Measurements from ENCODE around the gene LRCH1. TPM values are rescaled to one million over a fixed set of nuclear protein-coding genes. Genes with fewer than 3 reads are reported as not detected.
A peak's percentile ranks its signal among the peaks of the same experiment; 100 is the strongest.

Gene LRCH1
- polyA plus RNA-seq, 1 of the 3 experiments (the other 2 are of a cell fraction): 5.5 TPM

DNA sequence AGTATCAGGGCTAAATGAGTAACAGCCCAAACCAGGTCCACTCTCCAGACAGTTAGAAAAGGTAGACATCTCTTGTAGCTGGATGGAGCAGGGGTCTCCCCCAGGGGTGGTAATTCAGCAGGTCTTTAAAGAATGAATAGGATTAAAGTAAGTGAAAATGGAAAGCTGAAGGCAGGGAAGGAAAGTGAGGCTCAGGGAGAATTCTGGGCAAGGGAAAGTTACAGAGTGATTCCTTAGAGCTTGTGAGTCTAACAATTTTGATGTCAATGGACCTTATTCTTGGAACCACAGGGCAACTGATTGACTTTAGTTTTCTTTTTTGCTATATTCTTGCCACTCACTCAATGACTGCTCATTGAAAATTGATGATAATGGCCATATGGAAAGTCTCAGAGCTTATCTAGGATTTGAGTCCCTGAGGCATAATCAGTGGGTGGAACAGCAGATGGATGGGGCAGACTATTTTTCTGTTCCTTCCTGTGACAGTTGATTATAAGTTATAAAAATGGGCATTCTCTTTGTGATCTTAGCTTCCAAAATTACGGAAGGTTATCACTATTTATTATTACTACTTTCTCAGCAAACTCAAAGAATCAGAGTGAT, 76.9 kb downstream of the LRCH1 start:
- no peaks in the 10 kb centered on the region for H4K20me1 ChIP-seq (ENCODE audit: insufficient read depth)
- H3K4me2 ChIP-seq: peak overlapping the region; percentile 16; the same call in 1 of the 2 replicates
- peak overlapping the region; percentile 35 to 99; a peak in 3 of 4 replicates for H3K27ac ChIP-seq (ENCODE audit: low read depth in 2 of 2, low read length in 1 of 2)
- no peaks in the 10 kb centered on the region for H3F3A ChIP-seq (replicated peaks; ENCODE audit: insufficient read depth)
- whole genome bisulfite sequencing (ENCODE audit: low lambda C conversion rate): 59% methylated on average over 1 of the region's 1 CpG
- no peak overlapping the region for H3K9ac ChIP-seq
- no peaks in the 10 kb centered on the region for H3K27me3 ChIP-seq (ENCODE audit: insufficient read depth)
- POLR2A ChIA-PET: no interaction called here
- H3K9me2 ChIP-seq: no peaks in the 10 kb centered on the region
- H3K4me3 ChIP-seq (ENCODE audit: low read depth in 2 of 2, low read length in 1 of 2): no peak overlapping the region
- CTCF ChIA-PET: interaction anchor here (1.1 to 2.8 kb wide), 5 partner anchors 11 to 91 kb away, joined by 3 to 13 read pairs (median 4); partner anchors contain the start of gene LRCH1
- no peaks in the 10 kb centered on the region for H3K9me3 ChIP-seq
- H3K4me1 ChIP-seq (ENCODE audit: control insufficient read depth in 1 of 2, insufficient read depth in 2 of 2, low read depth in 1 of 2, low read length in 1 of 2): peaks cover 30 to 36% of the 10 kb centered on the region in 2 experiments; a peak in 3 of 4 replicates
- H2AFZ ChIP-seq (ENCODE audit: low read depth): no peak overlapping the region
- peak; percentile 49 for DNase-seq
- H3K79me2 ChIP-seq (ENCODE audit: insufficient read depth): peaks cover 75% of the 10 kb centered on the region
- H3K36me3 ChIP-seq (replicated peaks in 1 of 2; ENCODE audit: control insufficient read depth in 1 of 2, insufficient read depth in 2 of 2, low read length in 1 of 2): no peaks in the 10 kb centered on the region
- no peak for TF ChIP-seq MXI1 (IDR thresholded peaks at IDR 0.05; ENCODE audit: low read depth, low read length)
- TF ChIP-seq SIN3A (IDR thresholded peaks at IDR 0.05; ENCODE audit: borderline replicate concordance, low read depth, low read length): no peak
- TF ChIP-seq, protein P1, sequence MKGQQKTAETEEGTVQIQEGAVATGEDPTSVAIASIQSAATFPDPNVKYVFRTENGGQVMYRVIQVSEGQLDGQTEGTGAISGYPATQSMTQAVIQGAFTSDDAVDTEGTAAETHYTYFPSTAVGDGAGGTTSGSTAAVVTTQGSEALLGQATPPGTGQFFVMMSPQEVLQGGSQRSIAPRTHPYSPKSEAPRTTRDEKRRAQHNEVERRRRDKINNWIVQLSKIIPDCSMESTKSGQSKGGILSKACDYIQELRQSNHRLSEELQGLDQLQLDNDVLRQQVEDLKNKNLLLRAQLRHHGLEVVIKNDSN (IDR thresholded peaks at IDR 0.05; ENCODE audit: borderline replicate concordance, low read depth): no peak
- TF ChIP-seq ELF1 (IDR thresholded peaks at IDR 0.05): no peak
- no peak for TF ChIP-seq ZBTB33 (IDR thresholded peaks at IDR 0.05; ENCODE audit: borderline replicate concordance, low read depth)
- TF ChIP-seq RAD21 (IDR thresholded peaks at IDR 0.05; ENCODE audit: low read length): peak; percentile 31; the same call in 1 of the 2 replicates
- TF ChIP-seq NFIC (IDR thresholded peaks at IDR 0.05; ENCODE audit: borderline replicate concordance): no peak
- no peak for TF ChIP-seq YY1 (IDR thresholded peaks at IDR 0.05; ENCODE audit: low read depth)
- TF ChIP-seq IRF3 (IDR thresholded peaks at IDR 0.05; ENCODE audit: low read depth, low read length): no peak
- peak in 1 of 2 experiments; percentile 95; a peak in 2 of 4 replicates for TF ChIP-seq EP300 (IDR thresholded peaks at IDR 0.05; ENCODE audit: borderline replicate concordance in 1 of 2, low read depth in 1 of 2, low read length in 1 of 2)
- TF ChIP-seq REST (IDR thresholded peaks at IDR 0.05; ENCODE audit: low read depth, low read length): no peak
- TF ChIP-seq FOXJ3 (CRISPR knock-in tag; IDR thresholded peaks at IDR 0.05): peak; percentile 93
- TF ChIP-seq EZH2phosphoT487 (IDR thresholded peaks at IDR 0.05; ENCODE audit: borderline replicate concordance, low read depth): no peak
- TF ChIP-seq RXRA (IDR thresholded peaks at IDR 0.05; ENCODE audit: borderline replicate concordance, low read depth): no peak
- no peak for TF ChIP-seq TEAD4 (IDR thresholded peaks at IDR 0.05; ENCODE audit: borderline replicate concordance, insufficient read depth)
- TF ChIP-seq SMC3 (IDR thresholded peaks at IDR 0.05; ENCODE audit: low read depth, low read length): no peak
- peak; percentile 7; the same call in 1 of the 2 replicates for TF ChIP-seq PBX3 (IDR thresholded peaks at IDR 0.05)
- TF ChIP-seq FOXM1 (IDR thresholded peaks at IDR 0.05; ENCODE audit: low read depth): no peak
- peak; percentile 84 for TF ChIP-seq RCOR1 (IDR thresholded peaks at IDR 0.05; ENCODE audit: low read length)
- no peak for TF ChIP-seq NRF1 (IDR thresholded peaks at IDR 0.05; ENCODE audit: low read depth, low read length)
- no peak for TF ChIP-seq GABPA (IDR thresholded peaks at IDR 0.05; ENCODE audit: low read depth)
- TF ChIP-seq CHD2 (IDR thresholded peaks at IDR 0.05; ENCODE audit: low read length, partially characterized antibody): peak; percentile 71
- TF ChIP-seq, protein P2, sequence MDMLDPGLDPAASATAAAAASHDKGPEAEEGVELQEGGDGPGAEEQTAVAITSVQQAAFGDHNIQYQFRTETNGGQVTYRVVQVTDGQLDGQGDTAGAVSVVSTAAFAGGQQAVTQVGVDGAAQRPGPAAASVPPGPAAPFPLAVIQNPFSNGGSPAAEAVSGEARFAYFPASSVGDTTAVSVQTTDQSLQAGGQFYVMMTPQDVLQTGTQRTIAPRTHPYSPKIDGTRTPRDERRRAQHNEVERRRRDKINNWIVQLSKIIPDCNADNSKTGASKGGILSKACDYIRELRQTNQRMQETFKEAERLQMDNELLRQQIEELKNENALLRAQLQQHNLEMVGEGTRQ (IDR thresholded peaks at IDR 0.05; ENCODE audit: borderline replicate concordance, low read depth, low read length): no peak
- TF ChIP-seq MEF2A (IDR thresholded peaks at IDR 0.05; ENCODE audit: borderline replicate concordance, low read depth): no peak

Measured in SK-N-SH (cell line).